MM.1S (cell line): ENCODE measurements around the gene NME3.

ENCODE experiments used
- EZH2 ChIP-seq: fragments of 300-600 bp; sonication (generic); optimal IDR thresholded peaks from 2 replicates; pipeline ENCODE3; 2017; ENCODE audit warnings: low read depth, mild to moderate bottlenecking, antibody characterized with exemption, low read length, mixed read lengths
- EZH2phosphoT487 ChIP-seq: fragments of 300-600 bp; sonication (generic); IDR thresholded peaks from 2 replicates; pipeline ENCODE4 v1.6.1; 2018; ENCODE audit warnings: antibody characterized with exemption, low read length
- TF ChIP-seq, protein P1 (sequence below): fragments of 300-600 bp; sonication (generic); IDR thresholded peaks from 2 replicates; pipeline ENCODE4 v1.5.1; 2016; ENCODE audit warnings: antibody characterized with exemption, low read length, mixed read lengths

DNA sequence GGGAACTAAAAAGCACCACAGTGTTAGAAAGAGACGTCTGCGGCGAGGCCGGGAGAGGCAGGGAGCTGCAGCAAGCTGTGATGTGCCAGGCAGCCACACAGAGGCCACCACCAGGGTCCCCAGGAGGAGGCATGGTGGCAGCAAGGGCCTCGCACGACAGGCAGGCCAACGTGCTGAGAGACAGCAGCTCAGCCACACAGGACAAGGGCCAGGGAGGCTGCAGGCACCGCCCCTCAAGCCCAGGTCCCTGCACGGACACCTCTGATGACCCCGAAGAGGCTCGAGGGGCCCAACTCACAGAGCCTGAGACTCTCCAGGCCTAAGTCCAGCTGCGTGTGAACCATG is 49.6 kb upstream of the NME3 start:
- TF ChIP-seq, protein P1, sequence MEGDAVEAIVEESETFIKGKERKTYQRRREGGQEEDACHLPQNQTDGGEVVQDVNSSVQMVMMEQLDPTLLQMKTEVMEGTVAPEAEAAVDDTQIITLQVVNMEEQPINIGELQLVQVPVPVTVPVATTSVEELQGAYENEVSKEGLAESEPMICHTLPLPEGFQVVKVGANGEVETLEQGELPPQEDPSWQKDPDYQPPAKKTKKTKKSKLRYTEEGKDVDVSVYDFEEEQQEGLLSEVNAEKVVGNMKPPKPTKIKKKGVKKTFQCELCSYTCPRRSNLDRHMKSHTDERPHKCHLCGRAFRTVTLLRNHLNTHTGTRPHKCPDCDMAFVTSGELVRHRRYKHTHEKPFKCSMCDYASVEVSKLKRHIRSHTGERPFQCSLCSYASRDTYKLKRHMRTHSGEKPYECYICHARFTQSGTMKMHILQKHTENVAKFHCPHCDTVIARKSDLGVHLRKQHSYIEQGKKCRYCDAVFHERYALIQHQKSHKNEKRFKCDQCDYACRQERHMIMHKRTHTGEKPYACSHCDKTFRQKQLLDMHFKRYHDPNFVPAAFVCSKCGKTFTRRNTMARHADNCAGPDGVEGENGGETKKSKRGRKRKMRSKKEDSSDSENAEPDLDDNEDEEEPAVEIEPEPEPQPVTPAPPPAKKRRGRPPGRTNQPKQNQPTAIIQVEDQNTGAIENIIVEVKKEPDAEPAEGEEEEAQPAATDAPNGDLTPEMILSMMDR, result no peak
- no peak for TF ChIP-seq EZH2
- TF ChIP-seq EZH2phosphoT487, result no peak
